Fibroblast of skin of back (primary cell): ENCODE measurements around the gene PRSS37. TPM values are rescaled to one million over a fixed set of nuclear protein-coding genes. Genes with fewer than 3 reads are reported as not detected.
"Not testable (repeated sequence)": the region's sequence is repeated elsewhere in the genome, so short reads cannot be mapped to it uniquely, and the experiment has no call there.

Experiments
- DNase-seq: peaks from one replicate; pipeline ENCODE4 v3.0.0-alpha.2; 2013
- polyA plus RNA-seq, 2 experiments: library from polyadenylated mRNA; unstranded; fragments of 120-200 nt; gene quantifications; one replicate each; pipeline ENCODE4 v1.2.1, GENCODE V29; 2013; ENCODE audit not compliant: insufficient read length in 2 of 2

The PRSS37 gene, protein sequence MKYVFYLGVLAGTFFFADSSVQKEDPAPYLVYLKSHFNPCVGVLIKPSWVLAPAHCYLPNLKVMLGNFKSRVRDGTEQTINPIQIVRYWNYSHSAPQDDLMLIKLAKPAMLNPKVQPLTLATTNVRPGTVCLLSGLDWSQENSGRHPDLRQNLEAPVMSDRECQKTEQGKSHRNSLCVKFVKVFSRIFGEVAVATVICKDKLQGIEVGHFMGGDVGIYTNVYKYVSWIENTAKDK
- polyA plus RNA-seq (2013, experiment 1 of 2; ENCODE audit: insufficient read length), result not detected
- not detected for polyA plus RNA-seq (2013, experiment 2 of 2; ENCODE audit: insufficient read length)

DNA sequence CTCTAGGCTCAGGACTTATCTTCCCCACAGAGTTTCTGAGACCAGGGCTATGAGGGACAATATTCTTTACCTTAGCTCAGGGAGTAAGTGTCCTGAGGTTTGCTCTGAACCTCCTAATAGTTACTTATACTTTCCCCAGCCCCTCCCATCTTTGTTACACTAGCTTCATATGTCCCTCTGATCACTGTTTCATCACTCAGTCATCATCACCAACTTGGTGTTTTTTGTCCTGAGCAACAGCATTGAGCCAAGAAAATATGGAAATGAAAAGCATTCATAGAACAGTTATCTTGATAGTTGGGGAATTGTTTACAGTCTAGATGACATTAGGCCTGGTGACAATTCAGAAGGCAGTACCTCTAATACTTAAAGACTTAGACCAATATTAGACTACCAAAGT, at the start of gene PRSS37:
TSS of gene PRSS37 (minus strand) at position 101 of the 400 bp plus-strand sequence. CDS start 436 bp downstream, outside the sequence.
- no peak for DNase-seq

DNA sequence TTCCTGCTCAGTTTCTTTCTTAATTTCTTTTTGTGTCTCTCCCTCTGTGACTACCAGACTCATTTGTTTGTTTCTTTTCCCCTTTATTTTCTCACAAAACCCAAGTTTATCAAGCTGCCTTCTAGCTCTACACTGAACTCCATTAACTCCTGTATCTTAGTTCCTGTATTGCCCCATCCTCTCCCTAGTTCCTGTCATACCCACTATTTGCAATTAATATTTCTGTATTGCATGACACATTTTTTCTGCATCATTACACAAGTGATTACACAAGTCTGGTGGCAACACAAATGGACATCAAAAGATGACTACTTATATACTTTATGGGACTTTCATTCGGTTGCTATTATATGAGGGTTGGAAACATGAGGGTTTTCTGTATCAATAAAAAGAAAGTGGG, 48.0 kb upstream of the PRSS37 start:
- no peak for DNase-seq

DNA sequence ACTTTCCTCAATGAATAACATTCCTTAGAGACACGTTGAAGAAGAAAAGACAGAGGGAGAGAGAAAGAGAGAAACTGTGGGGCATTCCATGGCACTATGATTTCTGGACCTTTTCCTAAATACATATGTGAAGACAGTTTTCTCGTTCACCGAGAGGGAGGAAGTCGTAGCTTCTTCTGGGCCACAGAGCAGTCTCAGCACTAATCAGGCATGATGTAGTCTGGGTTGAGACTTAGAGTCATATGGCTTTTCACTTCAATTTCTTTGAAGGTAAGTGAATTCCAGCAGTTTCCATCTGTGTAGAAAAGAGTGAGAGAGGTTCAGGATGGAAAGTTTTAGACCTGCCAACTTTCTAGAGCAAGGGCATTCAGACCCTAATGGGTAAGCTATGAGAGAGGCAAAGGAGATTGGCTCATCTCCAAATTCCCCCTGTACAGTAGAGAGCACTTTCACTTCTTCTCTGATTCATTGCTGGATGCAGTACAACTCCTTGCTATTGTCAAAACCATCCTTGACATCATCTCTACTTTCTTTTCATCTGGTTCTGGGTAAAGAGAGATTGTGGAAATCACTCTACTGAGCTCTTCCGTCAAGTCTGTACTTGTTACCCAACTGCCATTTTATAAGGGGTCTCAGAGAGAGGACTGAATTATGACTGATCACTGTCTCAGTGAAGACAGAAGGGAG, 43.4 kb upstream of the PRSS37 start:
- no peak for DNase-seq

DNA sequence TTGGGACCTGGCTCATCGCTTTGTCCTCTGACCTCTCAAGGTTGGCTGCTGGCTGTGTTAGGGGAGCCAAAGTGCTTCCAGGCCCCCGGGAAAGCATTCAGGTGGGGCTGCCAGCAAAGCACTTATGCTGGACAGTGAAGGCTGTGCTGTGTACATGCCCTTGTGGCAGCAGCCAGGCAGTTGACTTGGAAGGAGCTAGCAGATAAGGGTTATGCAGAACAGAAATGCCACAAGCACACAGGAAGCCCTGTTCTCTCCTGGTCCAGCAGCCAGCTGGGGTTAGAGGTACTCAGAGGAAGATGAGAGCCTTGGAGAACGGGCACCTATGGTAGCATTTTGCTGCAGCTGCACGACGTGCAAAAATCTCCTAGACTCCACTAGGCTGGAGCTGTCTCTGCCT, 39.7 kb upstream of the PRSS37 start:
- no peak for DNase-seq

DNA sequence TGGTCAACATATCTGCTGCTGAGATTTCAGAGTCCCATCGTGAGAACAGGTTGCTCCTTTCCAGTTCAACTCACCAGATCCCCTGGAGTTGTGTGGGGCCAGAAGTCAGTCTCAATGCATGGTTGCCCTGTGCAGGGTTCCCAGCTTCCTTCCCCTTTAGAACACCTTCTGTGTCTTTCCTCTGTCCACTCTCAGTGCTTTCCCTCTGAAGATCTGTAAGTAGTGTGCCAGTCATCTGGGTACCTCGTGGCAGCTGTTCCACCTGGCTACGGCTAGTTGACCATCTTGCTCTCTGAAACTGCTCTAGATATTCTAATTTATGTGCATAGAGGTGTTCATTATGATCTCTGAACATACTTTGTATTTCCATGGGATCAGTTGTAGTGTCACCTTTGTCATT, 36.1 kb upstream of the PRSS37 start:
- DNase-seq, result no peak

DNA sequence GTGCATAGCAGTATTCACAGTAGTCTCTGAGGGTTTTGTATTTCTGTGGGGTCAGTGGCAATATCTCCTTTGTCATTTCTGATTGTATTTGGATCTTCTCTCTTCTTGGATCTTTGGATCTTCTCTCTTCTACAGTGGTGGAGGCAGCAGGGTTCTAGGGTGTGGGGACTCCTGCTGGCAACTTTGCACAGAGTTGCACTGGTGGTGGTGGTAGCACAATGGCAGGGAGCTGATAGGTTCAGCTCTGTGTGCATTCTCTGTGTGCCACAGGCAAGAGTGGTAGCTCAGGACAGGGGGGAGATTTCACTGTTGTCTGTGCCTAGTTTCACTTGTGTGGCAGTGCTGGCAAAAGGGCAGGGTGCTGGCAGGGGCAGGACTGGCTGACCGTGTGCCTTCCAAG, 35.1 kb upstream of the PRSS37 start:
- DNase-seq, result no peak

DNA sequence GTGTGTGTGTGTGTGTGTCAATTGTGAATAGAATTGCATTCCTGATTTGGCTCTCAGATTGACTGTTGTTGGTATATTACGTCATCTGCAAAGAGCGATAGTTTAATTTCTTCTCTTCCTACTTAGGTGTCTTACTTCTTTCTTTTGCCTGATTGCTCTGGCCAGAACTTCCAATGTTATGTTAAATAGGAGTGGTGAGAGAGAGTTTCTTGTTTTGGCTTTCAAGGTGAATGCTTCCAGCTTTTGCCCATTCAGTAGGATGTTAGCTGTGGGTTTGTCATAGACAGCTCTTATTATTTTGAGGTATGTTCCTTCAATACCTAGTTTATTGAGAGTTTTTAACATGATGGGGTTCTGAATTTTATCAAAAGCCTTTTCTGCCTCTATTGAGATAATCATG, 34.2 kb upstream of the PRSS37 start:
- DNase-seq, result no peak

DNA sequence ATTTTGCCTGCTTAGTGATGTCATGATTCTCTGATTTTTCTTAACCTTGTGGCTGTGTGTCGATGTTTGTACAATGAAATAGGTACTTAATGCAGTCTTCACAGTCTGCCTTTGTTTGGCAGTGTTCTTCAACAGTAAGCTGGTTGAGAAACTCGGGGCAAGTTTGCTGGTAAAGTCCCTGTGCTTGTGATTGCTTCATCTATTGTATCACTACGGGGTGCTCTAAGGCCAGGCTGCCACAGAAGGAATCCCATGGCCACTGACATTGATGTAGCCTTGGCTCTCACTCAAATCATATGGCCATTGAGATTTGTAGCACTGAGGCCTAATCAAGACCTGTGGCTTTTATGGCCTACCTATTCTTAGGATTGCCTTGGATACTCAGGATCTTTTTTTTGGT, 33.5 kb upstream of the PRSS37 start:
- no peak for DNase-seq

DNA sequence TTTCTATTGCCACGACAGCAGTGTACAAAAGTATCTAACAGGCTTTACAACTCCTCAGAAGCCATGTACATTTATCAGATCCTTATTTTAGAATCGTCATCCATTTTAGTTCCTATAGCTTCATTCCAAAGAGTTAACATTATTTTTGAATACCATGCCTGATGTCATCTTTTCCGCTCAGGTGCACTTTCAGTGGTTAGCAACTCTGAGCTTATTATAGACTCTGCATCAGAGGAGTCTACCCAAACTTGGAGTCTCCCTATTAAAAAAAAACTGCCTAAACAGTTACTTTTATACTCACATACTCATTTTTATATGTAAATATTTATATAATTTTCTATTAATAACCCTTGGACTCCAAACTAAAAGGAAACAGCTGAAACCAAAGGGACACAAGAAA, 31.6 kb upstream of the PRSS37 start:
- no peak for DNase-seq

DNA sequence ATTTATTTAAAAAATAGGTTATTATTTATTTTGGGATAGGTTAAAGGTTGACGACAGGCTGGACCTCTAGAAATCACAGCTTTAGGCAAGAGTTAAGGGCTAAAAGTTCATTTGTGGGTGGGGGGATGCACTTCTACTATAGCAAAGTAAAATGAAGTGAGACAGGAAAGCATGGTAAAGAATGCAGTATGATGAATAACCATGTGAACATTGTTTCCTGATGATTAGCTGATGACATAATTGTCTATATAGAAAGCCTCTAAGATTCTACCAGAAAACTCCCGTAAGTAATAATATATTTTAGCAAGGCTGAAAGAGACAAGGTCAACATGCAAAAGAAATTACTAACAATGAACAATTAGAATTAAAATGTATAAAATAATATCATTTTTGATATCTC, 25.7 kb upstream of the PRSS37 start:
- DNase-seq, result no peak

DNA sequence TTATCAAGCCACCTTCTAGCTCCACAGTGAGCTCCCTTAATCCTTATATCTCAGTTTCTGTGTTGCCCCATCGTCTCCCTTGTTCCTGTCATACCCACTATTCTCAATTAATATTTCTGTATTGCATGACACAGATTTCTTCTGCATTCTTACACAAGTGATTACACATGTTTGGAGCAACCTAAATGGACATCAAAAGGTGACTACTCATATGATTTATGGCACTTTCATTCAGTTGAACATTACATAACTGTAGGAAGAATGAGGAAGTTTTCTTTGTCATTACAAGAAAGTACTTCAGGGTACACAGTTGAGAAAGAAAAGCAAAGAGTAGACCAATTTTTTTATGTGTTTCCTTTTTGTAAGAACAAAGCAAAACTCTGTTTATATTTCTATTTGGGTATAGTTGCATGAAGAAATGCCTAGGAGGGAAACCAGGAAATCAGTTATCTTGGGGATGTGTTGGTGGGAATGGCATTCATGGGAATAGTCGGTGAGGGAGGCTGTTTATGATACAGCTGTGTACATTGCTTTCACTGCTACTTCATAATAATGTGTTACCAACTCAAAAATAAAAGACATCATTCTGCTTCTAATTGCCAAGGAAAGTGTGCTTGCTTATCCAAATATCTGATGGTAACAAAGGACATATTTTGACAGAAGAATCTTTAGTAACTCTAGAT, 23.6 kb upstream of the PRSS37 start:
- DNase-seq, result no peak

DNA sequence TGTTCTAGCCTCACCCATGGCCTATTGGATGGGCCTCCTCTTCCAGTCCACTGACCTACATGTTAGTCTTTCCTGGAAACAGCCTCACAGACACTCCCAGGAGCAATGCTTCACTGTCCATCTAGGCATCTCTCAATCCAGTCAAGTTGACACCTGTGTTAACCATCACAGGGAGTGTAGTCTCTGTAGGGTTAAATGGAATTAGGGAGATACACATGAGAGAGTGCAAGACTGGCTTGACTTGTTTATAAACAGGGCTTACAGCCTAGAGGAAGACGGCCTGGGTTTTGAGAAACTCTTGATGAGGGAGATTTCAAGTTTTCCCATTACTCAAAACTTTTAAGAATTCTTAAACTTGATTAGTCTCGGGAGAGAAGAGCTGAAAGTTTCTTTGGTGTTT, 18.9 kb upstream of the PRSS37 start:
- DNase-seq, result no peak

DNA sequence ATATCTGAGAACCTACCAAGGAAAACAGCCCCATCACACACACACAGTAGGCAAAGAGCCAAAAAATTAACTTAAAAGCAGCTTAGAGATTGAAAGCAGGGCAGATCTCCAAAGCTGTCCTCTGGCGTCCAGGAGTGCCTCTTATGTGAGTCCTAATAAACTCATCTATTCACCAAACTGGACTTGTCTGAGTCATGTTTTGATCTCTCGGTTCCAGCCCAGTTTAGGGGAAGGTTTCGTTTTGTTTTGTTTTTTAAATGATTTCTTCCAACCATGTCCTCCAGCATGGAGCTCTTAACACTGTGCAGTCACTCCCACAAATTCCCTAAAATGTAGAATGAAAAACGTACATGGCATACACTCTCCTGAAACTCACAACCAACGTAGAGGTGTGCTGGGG, 6.7 kb upstream of the PRSS37 start:
- DNase-seq, result no peak

DNA sequence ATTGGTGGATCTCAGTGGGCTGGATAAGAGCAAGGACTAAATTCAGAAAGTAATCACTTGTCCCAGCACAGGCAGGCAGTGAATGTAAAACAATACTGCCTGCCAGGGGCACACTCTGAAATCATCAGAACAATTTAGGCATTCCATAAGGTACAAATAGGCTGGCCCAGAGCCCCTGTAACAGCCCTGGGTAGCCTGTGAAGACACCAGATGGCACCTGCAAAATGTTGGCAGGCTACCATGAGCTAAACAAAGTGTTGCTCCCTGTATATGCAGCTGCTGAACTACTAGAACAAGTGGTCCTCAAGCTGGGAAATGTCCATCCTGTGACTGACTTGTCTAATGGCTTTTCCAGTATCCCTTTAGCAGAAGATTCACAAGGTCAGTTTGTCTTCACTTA, 3.0 kb upstream of the PRSS37 start:
- DNase-seq, result no peak

DNA sequence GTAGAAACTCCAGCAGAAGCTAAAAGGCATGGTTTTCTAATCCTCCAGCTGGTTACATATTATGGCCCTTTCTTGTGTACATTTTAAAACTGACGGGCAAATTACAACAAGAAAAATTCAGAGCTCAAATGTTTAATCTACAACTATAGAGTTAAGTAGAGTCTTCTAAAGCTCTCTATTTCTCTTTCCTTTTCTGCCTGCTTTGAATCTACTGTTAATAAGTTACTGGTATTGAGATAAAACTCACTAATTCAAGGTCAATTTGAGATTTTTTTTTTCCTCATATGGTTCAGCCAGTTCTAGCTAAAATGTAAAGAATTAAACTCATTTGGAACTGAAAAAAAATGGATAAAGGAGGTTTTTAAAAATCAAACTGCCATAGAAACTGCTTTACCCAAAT, 1.6 kb upstream of the PRSS37 start:
- no peak for DNase-seq

DNA sequence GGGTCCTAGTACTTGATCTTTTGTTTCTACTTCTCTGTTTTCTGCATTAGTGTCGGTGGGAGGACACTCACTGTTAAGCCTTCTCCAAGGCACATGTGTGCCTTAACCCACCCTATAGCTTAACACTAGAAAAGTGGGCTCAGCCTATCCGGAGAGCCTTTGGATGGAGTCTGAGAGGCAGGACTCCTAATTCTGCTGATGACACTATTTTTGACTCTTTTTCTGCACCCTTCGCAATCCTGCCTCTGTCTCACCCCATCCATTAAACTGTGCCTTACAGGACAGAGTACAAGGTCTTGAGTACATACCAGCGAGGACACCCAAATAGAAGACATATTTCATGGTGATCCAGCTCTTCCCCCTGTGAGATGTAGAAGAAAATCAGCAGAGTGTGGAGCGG, 577 bp downstream of the PRSS37 start:
- DNase-seq, result no peak

DNA sequence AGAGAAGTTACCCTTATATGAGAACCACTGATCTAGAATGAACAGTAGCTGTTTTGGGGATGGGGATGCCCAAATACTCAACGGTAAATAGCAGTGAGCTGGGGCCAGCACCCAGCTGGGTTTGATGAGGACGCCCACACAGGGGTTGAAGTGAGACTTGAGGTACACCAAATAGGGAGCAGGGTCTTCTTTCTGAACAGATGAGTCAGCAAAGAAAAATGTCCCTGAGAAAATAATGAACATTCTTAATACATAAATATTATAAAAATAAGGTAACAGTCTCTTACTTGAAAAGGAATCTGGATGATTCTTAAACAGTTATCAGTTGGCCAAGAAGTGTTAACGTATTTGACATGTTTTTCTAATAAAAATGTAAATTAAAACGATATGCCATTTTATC, 2.0 kb downstream of the PRSS37 start:
- no peak for DNase-seq

DNA sequence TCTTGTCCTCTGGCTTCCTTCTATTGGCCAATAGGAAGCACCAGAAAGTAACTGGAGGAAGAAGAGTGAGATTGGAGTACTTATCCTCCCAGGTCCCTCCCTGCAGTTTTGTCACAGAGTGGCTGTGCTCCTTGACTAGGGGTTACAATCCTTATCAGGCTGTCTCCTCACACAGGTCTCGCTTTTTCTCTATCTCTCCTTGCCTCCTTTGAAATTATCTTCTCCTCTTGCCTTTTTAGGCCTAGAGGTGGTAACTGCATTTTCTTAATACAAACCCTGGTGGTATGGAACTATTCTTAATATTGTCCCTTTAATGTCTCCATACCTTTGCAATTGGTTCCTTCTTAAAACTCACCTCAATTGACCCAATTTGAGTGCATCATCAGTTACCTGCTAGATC, 2.7 kb downstream of the PRSS37 start:
- no peak for DNase-seq

DNA sequence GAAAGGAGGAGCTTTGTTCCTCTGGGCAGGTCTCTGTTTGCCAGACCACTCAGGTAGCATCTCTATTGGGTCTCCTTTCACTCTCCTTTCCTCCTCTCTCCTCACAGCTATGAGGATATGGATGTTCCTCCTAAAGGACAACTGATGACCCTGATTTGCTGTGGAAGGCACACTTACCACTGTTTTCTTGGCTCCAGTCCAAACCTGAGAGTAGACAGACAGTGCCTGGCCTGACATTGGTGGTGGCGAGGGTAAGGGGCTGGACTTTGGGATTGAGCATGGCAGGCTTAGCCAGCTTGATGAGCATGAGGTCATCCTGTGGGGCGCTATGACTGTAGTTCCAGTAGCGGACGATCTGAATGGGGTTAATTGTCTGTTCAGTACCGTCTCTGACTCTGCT, 3.6 kb downstream of the PRSS37 start:
- DNase-seq, result no peak

DNA sequence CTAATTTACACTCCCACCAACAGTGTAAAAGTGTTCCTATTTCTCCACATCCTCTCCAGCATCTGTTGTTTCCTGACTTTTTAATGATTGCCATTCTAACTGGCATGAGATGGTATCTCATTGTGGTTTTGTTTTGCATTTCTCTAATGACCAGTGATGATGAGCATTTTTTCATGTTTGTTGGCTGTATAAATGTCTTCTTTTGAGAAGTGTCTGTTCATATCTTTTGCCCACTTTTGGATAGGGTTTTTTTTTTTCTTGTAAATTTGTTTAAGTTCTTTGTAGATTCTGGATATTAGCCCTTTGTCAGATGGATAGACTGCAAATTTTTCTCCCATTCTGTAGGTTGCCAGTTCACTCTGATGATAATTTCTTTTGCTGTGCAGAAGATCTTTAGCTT, 18.9 kb downstream of the PRSS37 start:
- DNase-seq, result not testable (repeated sequence)

DNA sequence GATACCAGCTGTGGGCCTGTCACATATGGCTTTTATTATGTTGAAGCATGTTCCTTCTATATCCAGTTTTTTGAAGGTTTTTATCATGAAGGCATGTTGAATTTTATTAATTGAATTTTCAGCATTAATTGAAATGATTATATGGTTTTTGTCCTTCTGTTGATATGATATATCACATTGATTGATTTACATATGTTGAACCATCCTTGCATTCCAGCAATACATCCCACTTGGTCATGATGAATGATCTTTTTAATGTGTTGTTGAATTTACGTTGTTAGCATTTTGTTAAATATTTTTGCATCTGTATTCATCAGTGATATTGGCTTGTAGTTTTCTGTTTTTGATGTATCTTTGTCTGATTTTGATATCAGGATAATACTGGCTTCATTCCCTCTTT, 21.2 kb downstream of the PRSS37 start:
- DNase-seq, result no peak

DNA sequence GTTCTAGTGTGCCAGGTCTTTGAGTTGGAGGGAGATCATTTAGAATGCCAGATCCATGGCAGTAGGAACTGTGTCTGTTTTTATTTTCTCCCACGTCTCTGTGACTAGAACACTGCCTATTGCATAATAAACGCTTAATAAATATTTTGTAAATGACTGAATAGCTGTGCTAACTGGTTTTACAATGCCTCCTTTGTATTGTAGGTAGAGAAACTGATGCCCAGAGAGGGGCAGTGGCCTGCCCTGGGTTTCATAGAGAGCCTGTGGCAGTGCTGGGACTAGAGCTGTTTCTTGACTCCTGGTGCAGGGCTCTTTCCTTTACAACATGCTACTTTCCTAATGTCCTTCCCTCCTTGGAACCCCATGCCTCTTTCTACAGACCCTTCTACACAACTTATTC, 48.8 kb downstream of the PRSS37 start:
- DNase-seq, result no peak

DNA sequence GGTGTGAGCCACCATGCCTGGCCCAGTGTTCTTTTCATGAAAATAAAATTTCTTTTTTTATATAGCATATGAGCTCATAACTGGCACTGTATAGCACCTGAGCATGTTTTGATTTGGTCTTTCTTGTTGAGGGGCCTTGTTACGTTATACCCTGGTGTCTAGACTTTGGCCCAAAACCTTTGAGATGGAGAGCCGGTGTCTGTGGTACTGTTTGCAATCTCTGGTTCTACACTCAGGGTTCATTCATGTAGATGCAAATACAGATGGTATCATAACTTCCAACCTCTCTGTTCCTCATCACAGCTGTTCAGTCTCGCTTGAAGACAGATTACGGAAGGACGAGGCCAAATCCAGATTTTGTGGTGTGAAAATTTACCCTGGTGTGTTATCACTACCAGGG, 51.4 kb downstream of the PRSS37 start, which contains the start of gene TAS2R5:
TSS of gene TAS2R5 (plus strand) at position 301 of the 400 bp plus-strand sequence. CDS start 145 bp downstream, outside the sequence.
- no peak for DNase-seq

DNA sequence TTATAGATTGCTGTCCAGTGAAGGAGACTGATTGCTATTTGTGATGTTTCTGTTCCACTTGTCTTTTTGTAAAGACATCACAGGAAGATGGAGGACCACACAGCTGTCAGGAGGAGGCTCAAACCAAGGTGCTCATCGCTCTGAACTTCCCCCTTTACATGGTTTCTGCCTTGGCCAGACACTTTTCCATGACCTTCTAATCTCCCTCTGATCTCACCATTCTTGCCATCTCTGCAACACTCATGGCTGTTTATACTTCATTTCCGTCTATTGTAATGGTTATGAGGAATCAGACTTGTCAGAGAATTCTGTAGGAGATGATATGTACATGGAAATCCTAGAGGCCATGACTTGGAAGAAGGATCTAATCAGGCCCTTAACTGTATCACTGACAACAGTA, 53.0 kb downstream of the PRSS37 start:
- DNase-seq, result no peak
